Measurements from ENCODE around the gene ZNF37A.
"Not testable (repeated sequence)": the region's sequence is repeated elsewhere in the genome, so short reads cannot be mapped to it uniquely, and the experiment has no call there.

ZNF37A gene

DNA sequence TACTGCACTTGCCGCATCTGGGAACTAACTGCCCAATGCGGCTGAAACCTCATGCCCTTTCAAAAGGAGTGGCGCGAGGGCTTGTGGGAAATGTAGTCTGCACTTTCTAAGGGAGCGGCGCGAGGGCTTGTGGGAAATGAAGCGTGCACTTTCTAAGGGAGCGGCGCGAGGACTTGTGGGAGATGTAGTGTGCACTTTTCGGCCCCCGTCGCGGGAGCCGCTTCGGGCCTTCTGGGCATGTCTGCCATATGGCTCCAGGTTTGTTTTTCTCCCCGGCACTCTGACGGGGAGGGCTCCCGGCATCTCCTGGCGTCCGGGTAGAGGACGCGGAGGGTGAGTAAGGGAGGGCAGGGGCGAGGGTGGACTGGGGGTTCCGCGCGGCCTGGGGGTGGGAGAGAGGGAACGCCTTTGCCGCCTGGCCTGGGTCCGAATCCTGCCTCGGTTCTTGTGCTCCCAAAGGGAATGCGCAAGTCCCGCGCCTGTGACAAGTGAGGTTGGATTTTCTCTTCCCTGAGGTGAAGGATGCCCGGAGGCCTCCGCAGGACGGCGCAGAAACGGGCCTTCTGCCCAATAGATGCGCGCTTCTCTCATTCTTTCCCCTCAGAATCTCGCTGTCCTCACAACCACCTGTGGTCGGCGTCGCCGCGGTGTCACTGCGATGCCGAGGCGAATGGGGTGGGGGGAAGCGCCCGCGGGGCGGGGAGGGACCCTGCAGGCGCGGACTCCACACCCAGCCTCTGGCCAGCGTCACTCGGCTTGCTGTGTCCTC, at the start of gene ZNF37A:
TSS of gene ZNF37A (plus strand) at position 180 of the 769 bp plus-strand sequence. CDS start 2,281 bp downstream, outside the sequence.
- Mint-ChIP-seq H3K36me3 (ENCODE audit: insufficient read depth) (peaks cover 40% of the 10 kb centered on the region), H3K4me3 (peak within 1 kb of the TSS; percentile 90), H3K9me3 (no peaks in the 10 kb centered on the region), H3K27ac (ENCODE audit: low read depth) (peak within 1 kb of the TSS; percentile 84), H3K4me1 (peaks cover 34% of the 10 kb centered on the region), H3K27me3 (no peaks in the 10 kb centered on the region)
- peak; percentile 81 to 82 for DNase-seq (ENCODE audit: low spot score in 2 of 2)
- ATAC-seq (replicated peaks; ENCODE audit: extremely low read depth, poor library complexity, severe bottlenecking) = peak; percentile 99

DNA sequence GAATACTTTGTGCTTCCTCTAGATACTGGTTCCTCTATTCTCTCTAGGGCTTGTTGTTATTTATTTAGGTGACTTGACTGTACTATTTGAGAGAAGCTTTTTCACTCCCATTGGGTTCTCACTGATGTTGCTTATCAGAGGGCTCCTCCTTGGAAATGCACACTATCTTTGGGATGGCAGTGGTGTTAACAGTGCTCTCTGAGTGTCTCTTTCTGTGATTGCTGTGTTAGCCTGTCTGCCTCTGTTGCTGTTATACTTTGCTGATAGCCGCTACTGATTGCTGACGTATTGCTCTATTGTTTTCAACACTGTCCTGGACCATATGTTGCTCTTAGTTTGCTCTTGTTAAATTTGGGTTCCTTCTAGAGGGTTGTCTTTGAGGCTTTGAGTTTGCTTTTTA, 49.0 kb upstream of the ZNF37A start:
- H3K36me3 Mint-ChIP-seq (ENCODE audit: insufficient read depth) = peaks cover 29% of the 10 kb centered on the region
- peaks cover 34% of the 10 kb centered on the region for H3K4me1 Mint-ChIP-seq
- no peaks in the 10 kb centered on the region for H3K27me3 Mint-ChIP-seq
- H3K27ac Mint-ChIP-seq (ENCODE audit: low read depth) = no peak overlapping the region
- no peak for ATAC-seq (replicated peaks; ENCODE audit: extremely low read depth, poor library complexity, severe bottlenecking)
- H3K4me3 Mint-ChIP-seq = no peak overlapping the region
- peaks cover 6% of the 10 kb centered on the region for H3K9me3 Mint-ChIP-seq
- no peak for DNase-seq (ENCODE audit: low spot score in 2 of 2)

DNA sequence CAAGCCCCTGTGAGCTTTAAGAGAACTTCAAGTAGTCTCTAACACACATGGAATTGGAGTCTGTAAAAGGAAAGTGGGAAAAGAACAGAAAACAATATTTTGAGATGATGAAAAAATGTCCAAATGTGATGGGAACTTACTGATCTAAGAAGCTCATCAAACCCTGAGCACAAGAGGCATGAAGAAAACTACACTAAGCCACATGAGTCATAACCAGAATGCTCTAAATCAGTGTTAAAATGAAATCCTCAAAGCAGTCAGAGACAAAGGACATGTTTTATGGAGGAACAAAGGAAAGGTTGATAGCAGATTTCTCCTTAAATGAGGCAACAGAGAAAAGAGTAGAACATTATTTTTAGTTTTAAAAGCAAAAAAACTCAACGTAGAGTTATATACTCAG, 46.5 kb upstream of the ZNF37A start:
- Mint-ChIP-seq H3K36me3 (ENCODE audit: insufficient read depth) (peaks cover 21% of the 10 kb centered on the region), H3K9me3 (peaks cover 6% of the 10 kb centered on the region), H3K27me3 (no peaks in the 10 kb centered on the region), H3K27ac (ENCODE audit: low read depth) (no peak overlapping the region), H3K4me3 (no peak overlapping the region), H3K4me1 (peaks cover 21% of the 10 kb centered on the region)
- ATAC-seq (replicated peaks; ENCODE audit: extremely low read depth, poor library complexity, severe bottlenecking) (no peak), DNase-seq (ENCODE audit: low spot score in 2 of 2) (no peak)

DNA sequence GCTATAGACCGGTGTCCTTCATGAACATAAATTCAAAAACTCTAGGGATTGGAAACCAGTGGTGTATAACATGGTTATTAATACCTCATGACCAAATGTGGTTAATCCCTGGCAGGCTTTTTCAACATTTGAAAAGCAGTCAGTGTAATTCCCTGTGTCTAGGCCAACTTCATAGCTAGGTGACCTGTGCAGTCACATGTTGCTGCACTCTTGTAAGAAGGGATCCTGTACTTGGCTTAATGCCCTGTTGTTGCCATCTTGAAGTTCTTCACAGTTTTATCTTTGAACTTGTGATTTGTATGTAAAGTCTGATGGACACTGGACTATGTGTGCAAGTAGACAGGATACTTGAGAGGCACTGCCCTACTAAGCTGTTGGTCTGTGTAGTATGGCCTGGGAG, 43.9 kb upstream of the ZNF37A start:
- Mint-ChIP-seq H3K4me3 (no peak overlapping the region), H3K36me3 (ENCODE audit: insufficient read depth) (peaks cover 25% of the 10 kb centered on the region), H3K27ac (ENCODE audit: low read depth) (no peak overlapping the region), H3K4me1 (peaks cover 8% of the 10 kb centered on the region), H3K9me3 (peaks cover 21% of the 10 kb centered on the region), H3K27me3 (no peaks in the 10 kb centered on the region)
- ATAC-seq (replicated peaks; ENCODE audit: extremely low read depth, poor library complexity, severe bottlenecking) (no peak), DNase-seq (ENCODE audit: low spot score in 2 of 2) (no peak)

- peaks cover 28% of the 10 kb centered on the region for H3K9me3 Mint-ChIP-seq
- no peak overlapping the region for H3K4me3 Mint-ChIP-seq
- no peak for ATAC-seq (replicated peaks; ENCODE audit: extremely low read depth, poor library complexity, severe bottlenecking)
- no peaks in the 10 kb centered on the region for H3K4me1 Mint-ChIP-seq
- peak overlapping the region; percentile 29 for H3K27ac Mint-ChIP-seq (ENCODE audit: low read depth)
- DNase-seq (ENCODE audit: low spot score in 2 of 2) = no peak
- peaks cover 39% of the 10 kb centered on the region for H3K36me3 Mint-ChIP-seq (ENCODE audit: insufficient read depth)
- no peaks in the 10 kb centered on the region for H3K27me3 Mint-ChIP-seq
Observed at GRCh38 chr10:38054361-38054797, 39.8 kb upstream of the ZNF37A start.

GRCh38 chr10:38055274-38055894, 38.8 kb upstream of the ZNF37A start:
- H3K36me3 Mint-ChIP-seq (ENCODE audit: insufficient read depth) = peaks cover 39% of the 10 kb centered on the region
- H3K27me3 Mint-ChIP-seq; H3K27ac Mint-ChIP-seq (ENCODE audit: low read depth); H3K4me3 Mint-ChIP-seq; DNase-seq (ENCODE audit: low spot score in 2 of 2); H3K4me1 Mint-ChIP-seq; ATAC-seq (replicated peaks; ENCODE audit: extremely low read depth, poor library complexity, severe bottlenecking): not testable (repeated sequence)
- H3K9me3 Mint-ChIP-seq = peaks cover 31% of the 10 kb centered on the region

GRCh38 chr10:38069663-38070062, 24.5 kb upstream of the ZNF37A start:
- H3K27ac Mint-ChIP-seq (ENCODE audit: low read depth); H3K9me3 Mint-ChIP-seq; ATAC-seq (replicated peaks; ENCODE audit: extremely low read depth, poor library complexity, severe bottlenecking); H3K36me3 Mint-ChIP-seq (ENCODE audit: insufficient read depth); H3K27me3 Mint-ChIP-seq; H3K4me1 Mint-ChIP-seq; DNase-seq (ENCODE audit: low spot score in 2 of 2); H3K4me3 Mint-ChIP-seq: not testable (repeated sequence)

GRCh38 chr10:38070501-38070900, 23.6 kb upstream of the ZNF37A start:
- Mint-ChIP-seq H3K27ac (ENCODE audit: low read depth) (no peak overlapping the region), H3K36me3 (ENCODE audit: insufficient read depth) (peaks cover 2% of the 10 kb centered on the region), H3K9me3 (no peaks in the 10 kb centered on the region), H3K4me1 (no peaks in the 10 kb centered on the region), H3K4me3 (no peak overlapping the region), H3K27me3 (no peaks in the 10 kb centered on the region)
- ATAC-seq (replicated peaks; ENCODE audit: extremely low read depth, poor library complexity, severe bottlenecking) (no peak), DNase-seq (ENCODE audit: low spot score in 2 of 2) (no peak)

- ATAC-seq (replicated peaks; ENCODE audit: extremely low read depth, poor library complexity, severe bottlenecking) (no peak), DNase-seq (ENCODE audit: low spot score in 2 of 2) (no peak)
- Mint-ChIP-seq H3K4me1 (no peaks in the 10 kb centered on the region), H3K9me3 (no peaks in the 10 kb centered on the region), H3K27me3 (no peaks in the 10 kb centered on the region), H3K36me3 (ENCODE audit: insufficient read depth) (peaks cover 2% of the 10 kb centered on the region), H3K4me3 (no peak overlapping the region), H3K27ac (ENCODE audit: low read depth) (no peak overlapping the region)
Observed at GRCh38 chr10:38072552-38072951, 21.6 kb upstream of the ZNF37A start.

DNA sequence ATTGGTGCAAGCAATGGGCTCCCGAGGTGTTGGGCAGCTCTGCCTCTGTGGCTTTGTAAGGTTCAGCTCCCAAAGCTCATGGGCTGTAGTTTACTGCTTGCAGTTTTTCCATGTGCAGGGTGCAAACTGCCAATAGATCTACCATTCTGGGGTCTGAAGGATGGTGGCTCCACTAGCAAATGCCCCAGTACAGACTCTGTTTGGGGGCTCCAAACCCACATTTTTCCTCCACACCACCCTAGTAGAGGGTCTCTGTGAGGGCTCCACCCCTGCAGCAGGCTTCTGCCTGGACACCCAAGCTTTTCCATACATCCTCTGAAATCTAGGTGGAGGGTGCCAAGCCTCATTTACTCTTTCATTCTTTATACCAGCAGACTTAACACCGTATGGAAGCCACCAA, 17.4 kb upstream of the ZNF37A start:
- Mint-ChIP-seq H3K9me3 (no peaks in the 10 kb centered on the region), H3K4me1 (no peaks in the 10 kb centered on the region), H3K36me3 (ENCODE audit: insufficient read depth) (peaks cover 2% of the 10 kb centered on the region), H3K27me3 (peaks cover 27% of the 10 kb centered on the region), H3K27ac (ENCODE audit: low read depth) (no peak overlapping the region), H3K4me3 (no peak overlapping the region)
- DNase-seq (ENCODE audit: low spot score in 2 of 2) (no peak), ATAC-seq (replicated peaks; ENCODE audit: extremely low read depth, poor library complexity, severe bottlenecking) (no peak)

DNA sequence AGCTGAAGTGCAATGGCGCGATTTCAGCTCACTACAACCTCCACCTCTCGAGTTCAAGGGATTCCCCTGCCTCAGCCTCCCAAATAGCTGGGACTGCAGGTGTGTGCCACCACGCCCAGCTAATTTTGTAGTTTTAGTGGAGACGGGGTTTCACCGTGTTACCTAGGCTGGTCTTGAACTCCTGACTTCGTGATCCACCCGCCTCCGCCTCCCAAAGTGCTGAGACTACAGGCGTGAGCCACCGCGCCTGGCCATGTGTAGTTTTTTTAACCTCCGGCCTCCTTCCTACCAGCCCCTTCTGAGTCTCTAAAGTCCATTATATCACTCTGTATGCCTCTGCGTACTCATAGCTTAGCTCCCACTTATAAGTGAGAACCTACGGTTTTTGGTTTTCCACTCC, 819 bp upstream of the ZNF37A start:
- ATAC-seq (replicated peaks; ENCODE audit: extremely low read depth, poor library complexity, severe bottlenecking) = not testable (repeated sequence)
- Mint-ChIP-seq H3K27ac (ENCODE audit: low read depth) (peak overlapping the region; percentile 84), H3K4me1 (peaks cover 32% of the 10 kb centered on the region)

GRCh38 chr10:38093816-38094157, 350 bp upstream of the ZNF37A start:
- H3K36me3 Mint-ChIP-seq (ENCODE audit: insufficient read depth) = peaks cover 37% of the 10 kb centered on the region
- no peak for DNase-seq (ENCODE audit: low spot score in 2 of 2)
- H3K4me1 Mint-ChIP-seq = peaks cover 32% of the 10 kb centered on the region
- H3K4me3 Mint-ChIP-seq = peak overlapping the region; percentile 90
- peak overlapping the region; percentile 84 for H3K27ac Mint-ChIP-seq (ENCODE audit: low read depth)
- H3K27me3 Mint-ChIP-seq = no peaks in the 10 kb centered on the region
- no peak for ATAC-seq (replicated peaks; ENCODE audit: extremely low read depth, poor library complexity, severe bottlenecking)
- H3K9me3 Mint-ChIP-seq = no peaks in the 10 kb centered on the region

More for the DNA sequence above, 819 bp upstream of the ZNF37A start:
- Mint-ChIP-seq H3K4me3 (peak overlapping the region; percentile 90), H3K36me3 (ENCODE audit: insufficient read depth) (peaks cover 37% of the 10 kb centered on the region)
- H3K9me3 Mint-ChIP-seq; H3K27me3 Mint-ChIP-seq; DNase-seq (ENCODE audit: low spot score in 2 of 2): not testable (repeated sequence)

GRCh38 chr10:38094927-38095574, 914 bp downstream of the ZNF37A start:
- ATAC-seq (replicated peaks; ENCODE audit: extremely low read depth, poor library complexity, severe bottlenecking) (no peak), DNase-seq (ENCODE audit: low spot score in 2 of 2) (no peak)
- H3K4me1 Mint-ChIP-seq = peaks cover 41% of the 10 kb centered on the region
- peak overlapping the region; percentile 84 for H3K27ac Mint-ChIP-seq (ENCODE audit: low read depth)
- H3K4me3 Mint-ChIP-seq = peak overlapping the region; percentile 90
- H3K27me3 Mint-ChIP-seq = no peaks in the 10 kb centered on the region
- H3K36me3 Mint-ChIP-seq (ENCODE audit: insufficient read depth) = peaks cover 45% of the 10 kb centered on the region
- peaks cover 4% of the 10 kb centered on the region for H3K9me3 Mint-ChIP-seq

Data from central memory CD8-positive, alpha-beta T cell (primary cell).